Adrenal gland (tissue), 19 donors: ENCODE results near the gene DDX46. TPM values are rescaled to one million over a fixed set of nuclear protein-coding genes. Genes with fewer than 3 reads are reported as not detected.
A peak's percentile ranks its signal among the peaks of the same experiment; 100 is the strongest.
"Not testable (repeated sequence)": the region's sequence is repeated elsewhere in the genome, so short reads cannot be mapped to it uniquely, and the experiment has no call there.

ENCODE experiments used
- DNase-seq, 7 donors: peaks; one replicate each; pipeline ENCODE4 v3.0.0-alpha.2; 2019 to 2020
- H3K27ac ChIP-seq, 5 donors: fragments of 200-600 bp; sonication (generic) in 4 of 5; 1 replicate in 3 of 5; 2 replicates in 2 of 5; pipeline versions ENCODE4 v1.5.1 to v1.8.0; 2016 to 2020; ENCODE audit warnings: mild to moderate bottlenecking in 1 of 5
- H3K27me3 ChIP-seq: fragments of 200-600 bp; 2 replicates; pipeline ENCODE4 v1.8.0; 2021
- H3K36me3 ChIP-seq, 2 donors: fragments of 200-600 bp; replicated peaks in 1 of 2; 1 replicate in 1 of 2; 2 replicates in 1 of 2; pipeline versions ENCODE4 v1.5.1 to v1.8.0; 2018 to 2022
- H3K4me1 ChIP-seq, 2 donors: fragments of 200-600 bp; replicated peaks in 1 of 2; 1 replicate in 1 of 2; 2 replicates in 1 of 2; pipeline versions ENCODE4 v1.5.1 to v1.8.0; 2018 to 2021
- H3K4me3 ChIP-seq, 4 donors: fragments of 200-600 bp; sonication (generic) in 3 of 4; one replicate each; pipeline ENCODE4 v1.5.1; 2016 to 2018
- H3K9me3 ChIP-seq, 3 donors: fragments of 200-600 bp; sonication (generic) in 1 of 3; replicated peaks in 1 of 3; 1 replicate in 2 of 3; 2 replicates in 1 of 3; pipeline versions ENCODE4 v1.5.1 to v1.8.0; 2016 to 2021
- CTCF ChIP-seq, 6 experiments: fragments of 450-650 bp in 4 of 6; fragments of 200-600 bp in 2 of 6; sonication (generic) in 1 of 6; IDR thresholded peaks; 1 replicate in 5 of 6; 2 replicates in 1 of 6; pipeline versions ENCODE4 v1.5.1 to v1.8.0; 2016 to 2021; ENCODE audit warnings: antibody characterized with exemption in 6 of 6, mild to moderate bottlenecking in 2 of 6, moderate library complexity in 1 of 6
- POLR2A ChIP-seq, 2 donors: fragments of 450-650 bp; IDR thresholded peaks; one replicate each; pipeline ENCODE4 v1.6.1; 2017; ENCODE audit warnings: antibody characterized with exemption in 2 of 2, mild to moderate bottlenecking in 2 of 2, moderate library complexity in 1 of 2
- WGBS, 4 donors: extraction: QIAGEN DNeasy Blood & Tissue Kit in 2 of 4; methylation state at CpG; one replicate each; pipeline versions ENCODE4 v1.1.5 to v1.1.7; 2013 to 2017; 5-methylcytosine and 5-hydroxymethylcytosine counted together
- intact Hi-C, 2 donors: fragments of 100-400 bp; cut with DNase I; formaldehyde crosslinking; loops; one replicate each; pipeline versions ENCODE4 v1.14.1 to v1.15.0; 2022 to 2023
- long read RNA-seq, 10 donors: library from polyadenylated mRNA in 3 of 10; unstranded in 2 of 10; stranded (forward) in 1 of 10; transcript quantifications; one replicate each; pipeline ENCODE4 v2.0.0 and lab custom pipeline, GENCODE V29; 2021 to 2026
- polyA plus RNA-seq, 3 donors: library from polyadenylated mRNA; stranded (reverse); fragments of 200-250 nt in 2 of 3; fragments of 350-450 nt in 1 of 3; fragmentation: Illumina TruSeq in 1 of 3; extraction: RNeasy Lipid Tissue Mini Kit (QIAGEN cat#74804) in 1 of 3; gene quantifications; one replicate each; pipeline ENCODE4 v1.2.3, GENCODE V29; 2013 to 2014
- total RNA-seq, 9 donors: library from RNA; depleted of rRNA in 4 of 9; stranded (reverse); fragments of >200 nt in 4 of 9; fragments of 120-200 nt in 1 of 9; fragmentation: NEBNext Ultra II Directional in 1 of 9; extraction: Animal tissue kit (Norgen Biotek cat#: 25700) in 1 of 9; gene quantifications; one replicate each; pipeline versions ENCODE4 v1.1.0 to v1.2.4, GENCODE V29; 2013 to 2023
- donor health status: healthy with polysubstance abuse.
- donor health status: Bipolar disorder and iron deficiency.
- donor health status: DM: yes; HTN: yes; CAD: no.
- donor health status: DM: no; HTN: no; CAD: no.
- donor health status: DM: no; HTN: no; CAD: no.
- donor health status: DM: yes; HTN: yes; CAD: no.

DDX46 gene
- total RNA-seq (10 to 100 TPM; 13.3 to 40.5 (median 35.4) TPM), polyA plus RNA-seq (10 to 100 TPM; 19.7 to 48.0 (median 34.8) TPM)
- long read RNA-seq, donor 1, partial matches to known transcripts, result 75 of 77 reads
- long read RNA-seq, donor 1, other reads (novel, unspliced or antisense), result 0 of 77 reads
- long read RNA-seq, donor 2, partial matches to known transcripts, result 63 of 64 reads
- long read RNA-seq, donor 2, other reads (novel, unspliced or antisense), result 0 of 64 reads
- long read RNA-seq, donor 3, partial matches to known transcripts, result 29 of 29 reads
- long read RNA-seq, donor 3, other reads (novel, unspliced or antisense), result 0 of 29 reads
- long read RNA-seq, donor 4, full-length matches to known transcripts, result 2 of 66 reads
- long read RNA-seq, donor 4, partial matches to known transcripts, result 63 of 66 reads
- long read RNA-seq, donor 4, other reads (novel, unspliced or antisense), result 1 of 66 reads
- long read RNA-seq, donor 5, full-length matches to known transcripts, result 68 of 73 reads
- long read RNA-seq, donor 5, partial matches to known transcripts, result 0 of 73 reads
- long read RNA-seq, donor 5, other reads (novel, unspliced or antisense), result 5 of 73 reads
- long read RNA-seq, donor 6, partial matches to known transcripts, result 47 of 50 reads
- long read RNA-seq, donor 6, other reads (novel, unspliced or antisense), result 3 of 50 reads
- long read RNA-seq, donor 7, partial matches to known transcripts, result 26 of 27 reads
- long read RNA-seq, donor 7, other reads (novel, unspliced or antisense), result 0 of 27 reads
- long read RNA-seq, donor 8, partial matches to known transcripts, result 80 of 83 reads
- long read RNA-seq, donor 8, other reads (novel, unspliced or antisense), result 0 of 83 reads
- long read RNA-seq, donor 9, partial matches to known transcripts, result 42 of 42 reads
- long read RNA-seq, donor 9, other reads (novel, unspliced or antisense), result 0 of 42 reads
- long read RNA-seq, donor 10, partial matches to known transcripts, result 68 of 69 reads
- long read RNA-seq, donor 10, other reads (novel, unspliced or antisense), result 0 of 69 reads

- Histone ChIP-seq H3K36me3 (no peaks in the 10 kb centered on the region), H3K9me3 (no peaks in the 10 kb centered on the region), H3K4me3 (peak within 1 kb of the TSS; percentile 69 to 95 (median 76)), H3K4me1 (peaks cover 0 to 20% of the 10 kb centered on the region in 2 donors), H3K27ac (peak within 1 kb of the TSS in 4 of 5 donors; percentile 61 to 89 (median 62)), H3K27me3 (no peaks in the 10 kb centered on the region)
- 0% methylated on average over 14 to 73 of the region's 73 CpGs for WGBS, 4 donors
- TF ChIP-seq CTCF (IDR thresholded peaks at IDR 0.05) (peak; percentile 53 to 72 (median 61)), POLR2A (IDR thresholded peaks at IDR 0.05) (peak; percentile 46 to 87)
- DNase-seq, result peak; percentile 92 to 96 (median 94)
- intact Hi-C loops, result no loop called here
These were observed at the start of gene DDX46 for GRCh38 chr5:134758504-134759341. TSS of gene DDX46 (plus strand) at chr5:134758779. CDS start at chr5:134758939, 160 bp downstream.

GRCh38 chr5:134714120-134714519 lies 44.5 kb upstream of the DDX46 start:
- intact Hi-C loops, result no loop called here
- WGBS, 4 donors, result 93 to 97% (median 96%) methylated on average over 5 of the region's 5 CpGs
- no peak overlapping the region for H3K4me3 ChIP-seq
- no peak for DNase-seq
- no peaks in the 10 kb centered on the region for H3K27me3 ChIP-seq
- H3K4me1 ChIP-seq, result no peaks in the 10 kb centered on the region
- no peaks in the 10 kb centered on the region for H3K9me3 ChIP-seq
- no peak for TF ChIP-seq CTCF (IDR thresholded peaks at IDR 0.05)
- TF ChIP-seq POLR2A (IDR thresholded peaks at IDR 0.05), result no peak
- H3K27ac ChIP-seq, result no peak overlapping the region
- H3K36me3 ChIP-seq, result peaks cover 0 to 94% of the 10 kb centered on the region in 2 donors

- intact Hi-C loops, result no loop called here
- H3K36me3 ChIP-seq, result peaks cover 0 to 94% of the 10 kb centered on the region in 2 donors
- 94 to 100% (median 99%) methylated on average over 3 of the region's 3 CpGs for WGBS, 4 donors
- no peaks in the 10 kb centered on the region for H3K27me3 ChIP-seq
- H3K4me3 ChIP-seq, result no peak overlapping the region
- H3K27ac ChIP-seq, result no peak overlapping the region
- H3K4me1 ChIP-seq, result no peaks in the 10 kb centered on the region
- no peaks in the 10 kb centered on the region for H3K9me3 ChIP-seq
- TF ChIP-seq CTCF (IDR thresholded peaks at IDR 0.05), result no peak
- TF ChIP-seq POLR2A (IDR thresholded peaks at IDR 0.05), result no peak
- no peak for DNase-seq
These were observed 44.0 kb upstream of the DDX46 start for GRCh38 chr5:134714541-134714940.

GRCh38 chr5:134715466-134715865 lies 43.1 kb upstream of the DDX46 start:
- not testable (repeated sequence) for H3K27ac ChIP-seq
- H3K36me3 ChIP-seq, result peaks cover 0 to 94% of the 10 kb centered on the region in 2 donors
- 91 to 94% (median 92%) methylated on average over 4 of the region's 4 CpGs for WGBS, 4 donors

More at GRCh38 chr5:134715466-134715865, 43.1 kb upstream of the DDX46 start:
- intact Hi-C loops, H3K4me1 ChIP-seq, DNase-seq, H3K27me3 ChIP-seq, H3K9me3 ChIP-seq, H3K4me3 ChIP-seq: not testable (repeated sequence)
